ENCODE results near the gene GAB3.

Gene GAB3

DNA sequence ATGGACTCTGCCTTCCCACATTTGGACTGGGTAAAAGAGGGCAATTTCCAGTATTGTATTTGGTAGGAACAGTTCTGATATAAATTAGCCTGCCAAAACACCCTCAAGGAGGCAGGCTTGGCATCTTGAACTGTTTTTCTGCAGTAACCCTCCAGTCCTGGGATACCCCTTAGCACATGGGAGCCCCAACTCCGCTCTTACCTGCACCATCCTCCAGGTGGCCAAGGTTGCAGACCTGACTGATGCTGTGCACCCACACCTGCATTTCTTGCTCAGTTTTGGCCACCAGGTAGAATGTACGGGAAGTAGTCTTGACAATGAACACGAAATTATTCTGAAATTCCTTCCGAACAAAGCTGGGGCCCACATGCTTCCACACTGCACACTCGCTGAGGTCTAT, 35.1 kb downstream of the GAB3 start:
- POLR2A ChIA-PET (ENCODE audit: low non-redundant PET): no interaction called here
- no peak overlapping the region for H3K27ac ChIP-seq
- TF ChIP-seq, protein P1, sequence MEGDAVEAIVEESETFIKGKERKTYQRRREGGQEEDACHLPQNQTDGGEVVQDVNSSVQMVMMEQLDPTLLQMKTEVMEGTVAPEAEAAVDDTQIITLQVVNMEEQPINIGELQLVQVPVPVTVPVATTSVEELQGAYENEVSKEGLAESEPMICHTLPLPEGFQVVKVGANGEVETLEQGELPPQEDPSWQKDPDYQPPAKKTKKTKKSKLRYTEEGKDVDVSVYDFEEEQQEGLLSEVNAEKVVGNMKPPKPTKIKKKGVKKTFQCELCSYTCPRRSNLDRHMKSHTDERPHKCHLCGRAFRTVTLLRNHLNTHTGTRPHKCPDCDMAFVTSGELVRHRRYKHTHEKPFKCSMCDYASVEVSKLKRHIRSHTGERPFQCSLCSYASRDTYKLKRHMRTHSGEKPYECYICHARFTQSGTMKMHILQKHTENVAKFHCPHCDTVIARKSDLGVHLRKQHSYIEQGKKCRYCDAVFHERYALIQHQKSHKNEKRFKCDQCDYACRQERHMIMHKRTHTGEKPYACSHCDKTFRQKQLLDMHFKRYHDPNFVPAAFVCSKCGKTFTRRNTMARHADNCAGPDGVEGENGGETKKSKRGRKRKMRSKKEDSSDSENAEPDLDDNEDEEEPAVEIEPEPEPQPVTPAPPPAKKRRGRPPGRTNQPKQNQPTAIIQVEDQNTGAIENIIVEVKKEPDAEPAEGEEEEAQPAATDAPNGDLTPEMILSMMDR (conservative IDR thresholded peaks at IDR 0.05; ENCODE audit: low read depth): no peak
- CTCF ChIA-PET: no interaction called here
- DNase-seq (ENCODE audit: low spot score): no peak

DNA sequence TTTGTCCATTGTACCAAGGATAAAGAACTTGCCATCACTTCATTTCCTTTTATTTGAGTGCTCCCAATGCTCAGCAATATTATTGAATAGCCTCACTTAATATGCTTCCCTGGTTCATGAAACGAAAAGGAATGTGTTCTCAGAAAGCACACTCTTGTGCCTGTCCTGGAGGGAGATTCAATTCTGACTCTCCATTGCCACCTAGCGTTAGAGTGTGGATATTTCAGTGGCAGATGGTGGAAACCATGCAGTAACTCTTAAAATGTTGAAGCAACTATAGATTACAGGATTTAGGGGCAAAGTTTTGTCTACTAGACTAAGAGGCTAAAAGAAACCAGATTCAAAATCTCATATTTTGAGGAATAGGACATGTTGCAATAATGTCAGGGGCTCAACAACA, 36.0 kb downstream of the GAB3 start:
- peak; percentile 41 for DNase-seq (ENCODE audit: low spot score)
- TF ChIP-seq, protein P1 (conservative IDR thresholded peaks at IDR 0.05; ENCODE audit: low read depth): peak; percentile 66
- no peak overlapping the region for H3K27ac ChIP-seq
- POLR2A ChIA-PET (ENCODE audit: low non-redundant PET): no interaction called here
- CTCF ChIA-PET: no interaction called here

DNA sequence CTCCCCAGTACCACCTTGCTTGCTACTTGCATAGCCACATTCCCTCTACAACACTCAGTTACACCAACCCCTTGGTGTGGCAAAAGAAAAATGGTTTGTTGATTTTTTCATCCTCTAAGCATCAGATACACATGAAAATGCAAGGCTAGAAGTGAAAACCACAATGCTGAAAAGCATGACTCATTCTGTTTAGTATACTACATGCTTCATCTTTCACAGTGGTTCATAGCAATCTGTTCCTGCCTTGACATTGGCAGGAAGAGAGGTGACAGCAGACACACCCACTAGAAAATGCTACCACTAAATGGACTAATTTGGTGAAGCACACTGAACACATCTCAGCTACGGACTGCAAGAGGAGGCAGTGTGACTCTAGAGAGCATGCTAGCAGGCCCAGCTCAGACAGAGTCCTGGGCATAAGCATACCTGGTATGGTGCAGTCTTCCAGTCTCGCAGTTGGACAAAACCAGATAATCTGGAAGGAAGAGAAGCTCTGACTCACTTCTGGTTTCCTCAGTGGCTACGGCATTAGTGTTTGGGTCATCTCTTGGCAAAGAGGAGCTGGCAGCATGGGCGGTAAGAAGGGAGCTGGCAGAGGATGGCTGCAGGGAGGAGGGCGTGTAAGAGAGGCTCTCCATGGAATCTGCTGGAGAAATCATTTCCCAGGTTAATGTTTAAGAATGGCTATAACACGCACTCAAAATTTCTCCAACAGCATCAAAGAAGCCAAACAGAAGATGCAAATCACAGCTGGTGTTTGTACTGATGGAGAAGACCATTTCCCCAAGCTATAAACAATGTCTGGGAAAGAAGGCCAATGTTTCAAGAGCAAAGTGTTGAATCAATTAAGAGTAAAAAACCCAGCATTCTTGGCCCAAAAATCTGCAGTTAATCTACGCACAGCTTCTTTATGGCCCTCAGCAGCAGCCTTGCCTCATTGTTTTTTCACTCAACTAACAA, 37.8 kb downstream of the GAB3 start:
- TF ChIP-seq, protein P1 (conservative IDR thresholded peaks at IDR 0.05; ENCODE audit: low read depth): no peak
- DNase-seq (ENCODE audit: low spot score): peak; percentile 36
- ChIA-PET POLR2A (ENCODE audit: low non-redundant PET) (no interaction called here), CTCF (interaction anchor here (0.6 to 1.0 kb wide), 3 partner anchors 17 to 106 kb away, joined by 3 to 4 read pairs (median 3); no protein-coding TSS in a partner anchor)
- H3K27ac ChIP-seq: peak overlapping the region; percentile 73

DNA sequence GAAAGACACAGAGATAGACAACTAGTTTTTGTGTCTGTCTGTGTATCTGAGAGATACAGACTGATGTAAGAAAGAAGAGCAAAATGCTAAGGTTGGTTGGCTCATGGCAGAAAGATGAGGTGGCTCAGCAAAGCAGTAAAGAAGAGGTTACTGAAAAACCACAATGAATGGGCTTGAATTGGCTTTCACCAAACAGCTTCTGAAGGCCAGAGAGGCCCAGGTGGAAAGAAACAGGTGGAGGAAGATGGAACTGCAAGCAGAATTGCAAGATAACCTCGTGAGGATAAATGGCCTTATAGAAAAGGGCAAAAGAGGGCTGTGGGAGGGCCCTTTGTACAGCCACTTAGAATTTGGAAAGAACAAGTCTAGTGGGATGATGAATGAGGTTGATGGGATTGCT, 39.6 kb downstream of the GAB3 start:
- TF ChIP-seq, protein P1 (conservative IDR thresholded peaks at IDR 0.05; ENCODE audit: low read depth): no peak
- ChIA-PET POLR2A (ENCODE audit: low non-redundant PET) (no interaction called here), CTCF (no interaction called here)
- H3K27ac ChIP-seq: no peak overlapping the region
- no peak for DNase-seq (ENCODE audit: low spot score)

DNA sequence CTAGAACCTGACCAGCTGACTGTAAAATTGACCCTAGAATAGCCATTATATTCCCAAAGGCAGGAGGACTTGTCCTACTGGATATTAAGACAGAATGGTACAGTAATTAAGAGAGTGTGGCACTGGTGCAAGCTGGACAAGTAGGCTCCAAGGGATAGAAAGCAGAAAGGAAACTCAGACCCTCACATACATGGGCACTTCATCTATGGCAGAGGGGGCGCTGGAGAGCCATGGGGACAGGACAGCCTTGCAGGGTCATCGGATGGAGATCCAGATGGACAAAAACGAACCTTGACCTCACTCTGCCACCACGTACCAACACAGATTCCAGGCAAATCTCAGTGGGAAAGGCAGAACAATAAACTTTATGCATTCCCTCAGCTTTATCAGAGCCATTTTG, 40.6 kb downstream of the GAB3 start:
- ChIA-PET POLR2A (ENCODE audit: low non-redundant PET) (no interaction called here), CTCF (no interaction called here)

DNA sequence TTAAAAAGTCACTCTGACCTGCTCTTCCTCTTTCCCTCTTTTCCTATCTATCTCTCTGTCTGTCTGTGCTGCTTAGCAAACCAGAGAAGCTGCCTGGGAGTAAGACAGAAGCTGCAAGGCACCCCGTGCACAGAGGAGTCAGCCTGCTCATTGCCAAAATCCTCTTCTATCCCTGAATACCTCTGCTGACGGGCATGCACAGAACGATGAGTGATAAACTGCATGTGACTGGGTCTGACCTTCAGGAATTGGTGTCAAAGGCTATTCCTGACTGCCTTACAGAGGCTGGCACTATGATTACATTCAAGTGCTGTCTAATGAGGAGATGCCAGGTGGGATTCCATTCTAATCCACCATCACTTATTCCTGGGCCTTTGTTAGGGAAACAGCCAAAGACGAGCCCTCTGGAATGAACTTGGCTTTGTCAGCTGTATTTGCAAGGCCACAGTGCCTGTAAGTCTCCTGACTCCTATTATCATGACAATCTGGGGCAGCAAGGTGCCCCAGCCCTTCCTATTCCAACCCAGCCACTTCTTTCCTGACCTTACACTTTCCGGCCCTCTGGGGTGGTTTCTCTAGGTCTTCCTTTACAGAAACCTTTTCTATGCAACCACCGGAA, 52.1 kb downstream of the GAB3 start:
- TF ChIP-seq, protein P1 (conservative IDR thresholded peaks at IDR 0.05; ENCODE audit: low read depth): no peak
- no peak overlapping the region for H3K27ac ChIP-seq
- ChIA-PET POLR2A (ENCODE audit: low non-redundant PET) (no interaction called here), CTCF (no interaction called here)
- no peak for DNase-seq (ENCODE audit: low spot score)

More for the DNA sequence above, 40.6 kb downstream of the GAB3 start:
- DNase-seq (ENCODE audit: low spot score): no peak
- no peak overlapping the region for H3K27ac ChIP-seq
- TF ChIP-seq, protein P1 (conservative IDR thresholded peaks at IDR 0.05; ENCODE audit: low read depth): no peak

Data from RWPE1 (cell line).